CD14-positive monocyte (primary cell): ENCODE measurements around the gene SALL3. TPM values are rescaled to one million over a fixed set of nuclear protein-coding genes. Genes with fewer than 3 reads are reported as not detected.

Source experiments
- DNase-seq, 3 donors: peaks; one replicate each; pipeline ENCODE4 v3.0.0-alpha.2; 2011 to 2022
- H2AFZ ChIP-seq: 2 replicates; pipeline ENCODE4 v1.6.0; 2012; ENCODE audit warnings: mild to moderate bottlenecking, low read depth, low read length, inconsistent platforms; ENCODE audit not compliant: insufficient read depth, poor library complexity, severe bottlenecking
- H3K27ac ChIP-seq, 2 donors: 1 replicate in 1 of 2; 2 replicates in 1 of 2; pipeline ENCODE4 v1.5.1; 2012 to 2013; ENCODE audit warnings: low read length in 2 of 2, control low read depth in 1 of 2, inconsistent platforms in 1 of 2, low read depth in 1 of 2, mild to moderate bottlenecking in 1 of 2
- H3K27me3 ChIP-seq, 2 donors: one replicate each; pipeline versions ENCODE4 v1.6.0 to v1.6.1; 2011 to 2013; ENCODE audit warnings: low read length in 2 of 2; ENCODE audit not compliant: control insufficient read depth in 2 of 2, insufficient read depth in 2 of 2
- H3K36me3 ChIP-seq, 2 donors: replicated peaks in 1 of 2; 1 replicate in 1 of 2; 2 replicates in 1 of 2; pipeline versions ENCODE4 v1.5.1 to v1.6.1; 2012 to 2013; ENCODE audit warnings: low read length in 2 of 2, control low read depth in 1 of 2, inconsistent platforms in 1 of 2, mild to moderate bottlenecking in 1 of 2; ENCODE audit not compliant: insufficient read depth in 2 of 2, control insufficient read depth in 1 of 2
- H3K4me1 ChIP-seq, 2 donors: 1 replicate in 1 of 2; 2 replicates in 1 of 2; pipeline versions ENCODE4 v1.5.1 to v1.6.1; 2012 to 2013; ENCODE audit warnings: low read length in 2 of 2, control low read depth in 1 of 2, inconsistent platforms in 1 of 2, mild to moderate bottlenecking in 1 of 2, moderate library complexity in 1 of 2; ENCODE audit not compliant: insufficient read depth in 2 of 2, control insufficient read depth in 1 of 2
- H3K4me2 ChIP-seq: replicated peaks from 2 replicates; pipeline ENCODE3; 2012; ENCODE audit warnings: low read length, moderate library complexity, mild to moderate bottlenecking; ENCODE audit not compliant: poor library complexity, severe bottlenecking; ENCODE audit errors: extremely low read depth
- H3K4me3 ChIP-seq, 3 experiments: fragments of 200-600 bp in 1 of 3; sonication (generic) in 1 of 3; replicated peaks in 1 of 3; 1 replicate in 2 of 3; 2 replicates in 1 of 3; pipeline ENCODE4 v1.5.1; 2011 to 2013; ENCODE audit warnings: low read length in 3 of 3, mild to moderate bottlenecking in 3 of 3, control low read depth in 2 of 3, low read depth in 2 of 3, inconsistent platforms in 1 of 3, moderate library complexity in 1 of 3
- H3K79me2 ChIP-seq: 2 replicates; pipeline ENCODE4 v1.6.0; 2012; ENCODE audit warnings: mild to moderate bottlenecking, control low read depth, inconsistent platforms, low read length, moderate library complexity; ENCODE audit not compliant: insufficient read depth
- H3K9ac ChIP-seq: 2 replicates; pipeline ENCODE4 v1.6.0; 2017; ENCODE audit warnings: low read length, mild to moderate bottlenecking; ENCODE audit not compliant: insufficient read depth, poor library complexity, severe bottlenecking
- H3K9me3 ChIP-seq, 2 donors: replicated peaks in 1 of 2; 1 replicate in 1 of 2; 2 replicates in 1 of 2; pipeline versions ENCODE4 v1.5.1 to v1.6.1; 2012 to 2013; ENCODE audit warnings: low read length in 2 of 2, control low read depth in 1 of 2; ENCODE audit not compliant: control insufficient read depth in 1 of 2, insufficient read depth in 1 of 2
- H4K20me1 ChIP-seq: 2 replicates; pipeline ENCODE4 v1.6.0; 2012; ENCODE audit warnings: mild to moderate bottlenecking, low read length, control low read depth, moderate library complexity; ENCODE audit not compliant: insufficient read depth
- H3K27ac Mint-ChIP-seq, 7 donors: one replicate each; pipeline ENCODE4 v1.8.0; 2020; ENCODE audit warnings: mild to moderate bottlenecking in 7 of 7, mixed read lengths in 7 of 7, moderate library complexity in 6 of 7, inconsistent platforms in 2 of 7
- H3K27me3 Mint-ChIP-seq, 3 donors: one replicate each; pipeline ENCODE4 v1.8.0; 2021 to 2022; ENCODE audit warnings: low read depth in 3 of 3, mild to moderate bottlenecking in 3 of 3, mixed read lengths in 3 of 3, moderate library complexity in 3 of 3, inconsistent platforms in 1 of 3
- H3K36me3 Mint-ChIP-seq, 2 donors: one replicate each; pipeline ENCODE4 v1.8.0; 2020; ENCODE audit warnings: mixed read lengths in 2 of 2, inconsistent platforms in 1 of 2, mild to moderate bottlenecking in 1 of 2
- H3K4me1 Mint-ChIP-seq: one replicate; pipeline ENCODE4 v1.8.0; 2020; ENCODE audit warnings: mild to moderate bottlenecking, mixed read lengths
- H3K4me3 Mint-ChIP-seq, 2 donors: one replicate each; pipeline ENCODE4 v1.8.0; 2020; ENCODE audit warnings: mild to moderate bottlenecking in 2 of 2, mixed read lengths in 2 of 2, moderate library complexity in 1 of 2
- H3K9me3 Mint-ChIP-seq, 7 donors: one replicate each; pipeline ENCODE4 v1.8.0; 2020 to 2022; ENCODE audit warnings: mixed read lengths in 7 of 7, mild to moderate bottlenecking in 6 of 7, moderate library complexity in 6 of 7, inconsistent platforms in 2 of 7
- CTCF ChIP-seq: fragments of 200-600 bp; IDR thresholded peaks from one replicate; pipeline ENCODE4 v1.8.0; 2022; ENCODE audit warnings: antibody characterized with exemption, mild to moderate bottlenecking
- WGBS: methylation state at CpG from one replicate; pipeline ENCODE4 v1.1.5; 2013; ENCODE audit warnings: missing lambda C conversion rate; ENCODE audit not compliant: insufficient coverage; 5-methylcytosine and 5-hydroxymethylcytosine counted together
- intact Hi-C, 2 donors: fragments of 100-400 bp; cut with micrococcal nuclease; formaldehyde crosslinking; loops; one replicate each; pipeline versions ENCODE4 v1.15.0 to v1.15.1; 2023
- polyA plus RNA-seq, 3 donors: library from polyadenylated mRNA; depleted of rRNA in 1 of 3; unstranded in 2 of 3; stranded (reverse) in 1 of 3; fragments of 300-500 nt in 2 of 3; fragments of >200 nt in 1 of 3; fragmentation: Illumina TruSeq in 2 of 3; gene quantifications; 1 replicate in 2 of 3; 2 replicates in 1 of 3; pipeline ENCODE4 v1.2.3, GENCODE V29; 2012 to 2021

The SALL3 gene
- polyA plus RNA-seq, 3 donors: not detected

DNA sequence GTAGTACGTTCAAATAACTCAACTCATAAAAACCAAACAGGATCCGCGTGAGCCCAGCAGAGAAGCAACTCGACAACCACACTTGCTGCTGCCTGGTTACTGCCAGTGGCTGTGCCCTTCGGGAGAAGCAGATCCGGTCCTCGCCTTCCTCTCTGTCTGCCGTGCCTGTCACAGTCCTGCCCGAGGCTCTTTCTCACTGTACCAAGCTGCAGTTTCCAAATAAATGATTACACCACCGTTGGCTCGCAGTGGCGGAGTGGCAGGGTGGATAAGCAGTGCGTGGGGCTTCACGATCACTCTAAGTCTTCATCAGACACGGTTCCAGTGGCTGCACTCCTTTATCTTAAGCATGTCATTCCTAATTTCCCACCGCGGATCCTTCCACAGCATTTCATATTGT is 26.1 kb upstream of the SALL3 start:
- no peak overlapping the region for H3K9ac ChIP-seq
- H3K27ac ChIP-seq: no peak overlapping the region
- no peaks in the 10 kb centered on the region for H3K4me1 ChIP-seq
- Mint-ChIP-seq H3K27ac (no peak overlapping the region), H3K4me3 (no peak overlapping the region), H3K4me1 (no peaks in the 10 kb centered on the region), H3K27me3 (peaks cover 2 to 4% (median 2%) of the 10 kb centered on the region in 3 donors), H3K9me3 (peaks cover 5 to 40% (median 17%) of the 10 kb centered on the region in 7 donors), H3K36me3 (no peaks in the 10 kb centered on the region)
- H2AFZ ChIP-seq: no peak overlapping the region
- H4K20me1 ChIP-seq: no peaks in the 10 kb centered on the region
- H3K4me3 ChIP-seq: no peak overlapping the region
- intact Hi-C loops: no loop called here
- H3K9me3 ChIP-seq: peaks cover 8 to 25% of the 10 kb centered on the region in 2 donors
- TF ChIP-seq CTCF: no peak
- H3K4me2 ChIP-seq: no peak overlapping the region
- 85% methylated on average over 13 of the region's 17 CpGs for WGBS
- no peaks in the 10 kb centered on the region for H3K27me3 ChIP-seq
- no peaks in the 10 kb centered on the region for H3K36me3 ChIP-seq
- H3K79me2 ChIP-seq: no peaks in the 10 kb centered on the region
- DNase-seq: no peak

DNA sequence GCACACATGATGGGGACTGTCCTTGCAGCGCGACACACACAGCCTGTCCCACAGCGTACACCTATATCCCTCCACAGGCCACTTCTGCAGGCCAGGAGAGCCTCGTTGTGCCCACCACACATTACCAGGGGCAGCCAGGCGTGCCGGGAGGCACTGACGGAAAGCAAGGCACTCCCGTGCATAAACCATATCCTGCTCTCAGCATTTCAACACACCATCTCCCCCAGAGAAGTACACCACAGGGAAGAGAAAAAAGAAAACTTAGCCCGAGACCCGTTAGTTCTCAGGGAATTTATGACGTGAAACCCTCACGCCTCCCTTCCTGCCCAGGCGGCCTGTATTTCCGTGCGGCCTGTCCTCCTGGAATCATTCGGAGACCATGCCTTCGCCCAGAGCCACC is 24.6 kb upstream of the SALL3 start:
- no peaks in the 10 kb centered on the region for H3K36me3 Mint-ChIP-seq
- 78% methylated on average over 17 of the region's 17 CpGs for WGBS
- H3K9me3 ChIP-seq: peaks cover 8 to 25% of the 10 kb centered on the region in 2 donors
- no peak for TF ChIP-seq CTCF
- peaks cover 0 to 3% (median 2%) of the 10 kb centered on the region in 3 donors for H3K27me3 Mint-ChIP-seq
- H3K79me2 ChIP-seq: no peaks in the 10 kb centered on the region
- no peak overlapping the region for H3K9ac ChIP-seq
- H3K4me1 ChIP-seq: no peaks in the 10 kb centered on the region
- no peak overlapping the region for H3K27ac ChIP-seq
- H3K4me3 Mint-ChIP-seq: no peak overlapping the region
- H3K4me1 Mint-ChIP-seq: no peaks in the 10 kb centered on the region
- no peak overlapping the region for H2AFZ ChIP-seq
- no peak overlapping the region for H3K4me3 ChIP-seq
- no peaks in the 10 kb centered on the region for H3K36me3 ChIP-seq
- no peaks in the 10 kb centered on the region for H4K20me1 ChIP-seq
- no peak for DNase-seq
- peaks cover 5 to 40% (median 17%) of the 10 kb centered on the region in 7 donors for H3K9me3 Mint-ChIP-seq
- intact Hi-C loops: no loop called here
- H3K4me2 ChIP-seq: no peak overlapping the region
- no peak overlapping the region for H3K27ac Mint-ChIP-seq
- H3K27me3 ChIP-seq: no peaks in the 10 kb centered on the region
